ENCODE data around the gene TMEM245. TPM values are rescaled to one million over a fixed set of nuclear protein-coding genes. Genes with fewer than 3 reads are reported as not detected.

TMEM245 gene
- total RNA-seq, 1 experiment from 2014 or later: 110 TPM

GRCh38 chr9:109005678-109006077 lies 114.1 kb downstream of the TMEM245 start:
- no peak overlapping the region for H3K27ac Mint-ChIP-seq (ENCODE audit: unreplicated experiment)
- no TSS peak for BruUV-seq (replicated peaks)
- ChIA-PET POLR2A (no interaction called here), CTCF (no interaction called here)
- peaks cover 19% of the 10 kb centered on the region for H3K9me3 Mint-ChIP-seq (ENCODE audit: unreplicated experiment)
- Histone ChIP-seq H3K36me3 (ENCODE audit: control insufficient read depth, insufficient read depth, low read length) (peaks cover 2% of the 10 kb centered on the region; the same call in 1 of the 2 replicates), H3K27me3 (replicated peaks; ENCODE audit: control insufficient read depth, insufficient read depth, low read length) (no peaks in the 10 kb centered on the region), H3K9me3 (peaks cover 17% of the 10 kb centered on the region; the same call in 1 of the 2 replicates), H3K4me1 (peaks cover 7% of the 10 kb centered on the region; the same call in 1 of the 2 replicates), H3K4me3 (ENCODE audit: low read depth, low read length) (no peak overlapping the region)
- no peak for DNase-seq
- intact Hi-C loops (cut with micrococcal nuclease; ENCODE audit: unreplicated experiment): no loop called here
- peaks cover 52% of the 10 kb centered on the region for H3K36me3 Mint-ChIP-seq (ENCODE audit: insufficient read depth, unreplicated experiment)
- H3K4me1 Mint-ChIP-seq (ENCODE audit: low read depth, unreplicated experiment): peaks cover 11% of the 10 kb centered on the region
- no peaks in the 10 kb centered on the region for H3K27me3 Mint-ChIP-seq (ENCODE audit: insufficient read depth, unreplicated experiment)
- no peak for TF ChIP-seq CTCF (IDR thresholded peaks at IDR 0.05; ENCODE audit: insufficient read depth in 1 of 2, low read depth in 1 of 2, low read length in 1 of 2, severe bottlenecking in 1 of 2, unreplicated experiment in 1 of 2)
- no peak overlapping the region for H3K4me3 Mint-ChIP-seq (ENCODE audit: unreplicated experiment)

GRCh38 chr9:109003116-109003515 lies 116.6 kb downstream of the TMEM245 start:
- H3K4me1 Mint-ChIP-seq (ENCODE audit: low read depth, unreplicated experiment): peaks cover 23% of the 10 kb centered on the region
- TF ChIP-seq CTCF (IDR thresholded peaks at IDR 0.05; ENCODE audit: insufficient read depth in 1 of 2, low read depth in 1 of 2, low read length in 1 of 2, severe bottlenecking in 1 of 2, unreplicated experiment in 1 of 2): no peak
- BruUV-seq (replicated peaks): no TSS peak
- intact Hi-C loops (cut with micrococcal nuclease; ENCODE audit: unreplicated experiment): no loop called here
- Histone ChIP-seq H3K27me3 (replicated peaks; ENCODE audit: control insufficient read depth, insufficient read depth, low read length) (no peaks in the 10 kb centered on the region), H3K4me1 (peaks cover 12% of the 10 kb centered on the region; the same call in 1 of the 2 replicates), H3K36me3 (ENCODE audit: control insufficient read depth, insufficient read depth, low read length) (peaks cover 2% of the 10 kb centered on the region; the same call in 1 of the 2 replicates), H3K9me3 (peaks cover 17% of the 10 kb centered on the region; the same call in 1 of the 2 replicates), H3K4me3 (ENCODE audit: low read depth, low read length) (no peak overlapping the region)
- no peak overlapping the region for H3K4me3 Mint-ChIP-seq (ENCODE audit: unreplicated experiment)
- CTCF ChIA-PET: no interaction called here
- H3K36me3 Mint-ChIP-seq (ENCODE audit: insufficient read depth, unreplicated experiment): peaks cover 46% of the 10 kb centered on the region
- no peak overlapping the region for H3K27ac Mint-ChIP-seq (ENCODE audit: unreplicated experiment)
- H3K27me3 Mint-ChIP-seq (ENCODE audit: insufficient read depth, unreplicated experiment): no peaks in the 10 kb centered on the region
- DNase-seq: no peak
- peaks cover 19% of the 10 kb centered on the region for H3K9me3 Mint-ChIP-seq (ENCODE audit: unreplicated experiment)
- POLR2A ChIA-PET: no interaction called here

- Mint-ChIP-seq H3K4me3 (ENCODE audit: unreplicated experiment) (no peak overlapping the region), H3K27me3 (ENCODE audit: insufficient read depth, unreplicated experiment) (no peaks in the 10 kb centered on the region), H3K4me1 (ENCODE audit: low read depth, unreplicated experiment) (peaks cover 33% of the 10 kb centered on the region), H3K36me3 (ENCODE audit: insufficient read depth, unreplicated experiment) (peaks cover 44% of the 10 kb centered on the region), H3K9me3 (ENCODE audit: unreplicated experiment) (peaks cover 19% of the 10 kb centered on the region), H3K27ac (ENCODE audit: unreplicated experiment) (no peak overlapping the region)
- ChIA-PET CTCF (no interaction called here), POLR2A (no interaction called here)
- no TSS peak for BruUV-seq (replicated peaks)
- no peak for TF ChIP-seq CTCF (IDR thresholded peaks at IDR 0.05; ENCODE audit: insufficient read depth in 1 of 2, low read depth in 1 of 2, low read length in 1 of 2, severe bottlenecking in 1 of 2, unreplicated experiment in 1 of 2)
- Histone ChIP-seq H3K27me3 (replicated peaks; ENCODE audit: control insufficient read depth, insufficient read depth, low read length) (no peaks in the 10 kb centered on the region), H3K9me3 (peaks cover 17% of the 10 kb centered on the region; the same call in 1 of the 2 replicates), H3K4me3 (ENCODE audit: low read depth, low read length) (no peak overlapping the region), H3K4me1 (peaks cover 12% of the 10 kb centered on the region; the same call in 1 of the 2 replicates), H3K36me3 (ENCODE audit: control insufficient read depth, insufficient read depth, low read length) (peaks cover 2% of the 10 kb centered on the region; the same call in 1 of the 2 replicates)
- no peak for DNase-seq
- intact Hi-C loops (cut with micrococcal nuclease; ENCODE audit: unreplicated experiment): no loop called here
These were observed 117.6 kb downstream of the TMEM245 start for GRCh38 chr9:109002141-109002540.
